ENCODE measurements around the gene GLE1.
"Not testable (repeated sequence)": the region's sequence is repeated elsewhere in the genome, so short reads cannot be mapped to it uniquely, and the experiment has no call there.

The GLE1 gene

DNA sequence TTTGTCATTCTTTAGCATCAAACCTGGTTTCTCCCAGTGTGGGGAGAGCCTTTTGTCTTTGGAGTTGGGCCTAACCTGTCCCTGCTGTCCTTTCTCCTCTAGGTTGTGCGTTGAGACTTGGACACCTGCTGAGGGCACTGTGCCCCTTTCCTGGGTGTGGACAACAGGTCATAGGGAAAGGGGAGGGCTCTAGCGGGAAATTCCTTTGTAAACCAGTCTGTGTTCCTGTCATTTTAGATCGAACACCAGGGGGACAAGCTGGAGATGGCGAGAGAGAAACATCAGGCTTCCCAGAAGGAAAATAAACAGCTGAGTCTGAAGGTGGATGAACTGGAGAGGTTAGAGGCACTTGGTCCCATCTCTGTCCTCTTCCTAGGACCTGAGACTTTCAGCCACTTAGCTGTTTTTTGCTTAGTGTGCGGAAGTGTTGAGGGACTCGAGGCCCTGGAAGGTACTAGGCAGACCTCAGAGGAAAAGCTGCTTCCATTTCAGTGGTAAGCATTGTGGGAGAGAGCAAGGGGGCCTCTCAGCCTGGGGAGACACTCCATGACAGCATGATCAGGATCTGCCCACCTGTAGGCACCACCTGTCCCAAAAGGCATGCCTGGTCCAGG, 8.6 kb upstream of the GLE1 start:
- in situ Hi-C loops (cut with MboI; ENCODE audit: low sequenced_read_pairs): no loop called here

DNA sequence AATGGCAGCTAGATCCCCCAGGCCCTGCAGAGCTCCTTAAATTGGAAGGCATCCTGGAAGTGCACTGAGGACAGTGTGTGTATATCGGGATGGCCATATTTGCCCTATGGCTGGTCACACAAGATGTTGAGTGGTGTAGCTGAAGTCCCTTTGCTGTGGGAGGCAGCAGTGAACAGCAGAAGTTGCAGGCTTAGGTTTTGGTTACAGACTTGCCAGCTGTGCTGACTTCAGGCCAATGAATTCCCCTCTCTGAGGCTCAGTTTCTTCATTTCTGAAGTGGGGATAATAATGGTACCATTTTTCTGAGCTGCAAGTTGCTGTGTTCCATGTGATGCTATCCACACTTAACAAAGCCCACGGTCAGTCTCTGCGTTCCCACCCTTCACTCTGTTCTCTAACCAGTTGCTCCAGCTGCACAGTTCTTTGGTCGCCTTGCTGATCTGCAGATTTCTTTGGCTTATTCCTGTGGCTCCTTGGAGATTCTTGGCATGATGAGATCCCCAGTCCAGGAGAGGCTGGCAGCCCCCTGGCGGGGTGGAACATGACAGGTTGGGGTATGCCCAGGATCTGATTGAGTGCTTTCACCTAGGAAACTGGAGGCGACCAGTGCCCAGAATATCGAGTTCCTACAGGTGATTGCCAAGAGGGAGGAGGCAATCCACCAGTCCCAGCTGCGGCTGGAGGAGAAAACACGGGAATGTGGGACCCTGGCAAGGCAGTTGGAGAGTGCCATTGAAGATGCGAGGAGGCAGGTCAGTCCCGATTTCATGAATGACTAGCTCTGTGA, 6.5 kb upstream of the GLE1 start:
- in situ Hi-C loops (cut with MboI; ENCODE audit: low sequenced_read_pairs): no loop called here

GRCh38 chr9:128498911-128499310, 5.6 kb upstream of the GLE1 start:
- in situ Hi-C loops (cut with MboI; ENCODE audit: low sequenced_read_pairs): no loop called here

DNA sequence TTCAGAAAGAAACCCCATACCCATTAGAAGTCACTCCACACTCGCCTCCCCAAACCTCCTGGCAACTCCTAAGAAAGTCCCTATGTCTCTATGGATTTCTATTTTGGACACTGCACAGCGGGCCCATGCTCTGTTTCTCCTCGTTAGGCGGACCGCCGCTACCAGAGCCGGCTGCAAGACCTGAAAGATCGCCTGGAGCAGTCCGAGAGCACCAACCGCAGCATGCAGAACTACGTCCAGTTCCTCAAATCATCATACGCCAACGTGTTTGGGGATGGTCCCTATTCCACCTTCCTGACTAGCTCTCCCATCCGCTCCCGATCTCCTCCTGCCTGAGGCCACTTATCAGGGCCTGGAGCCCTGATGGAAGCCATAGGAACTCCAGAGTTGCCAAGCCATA, 4.6 kb upstream of the GLE1 start:
- in situ Hi-C loops (cut with MboI; ENCODE audit: low sequenced_read_pairs): no loop called here

- in situ Hi-C loops (cut with MboI; ENCODE audit: low sequenced_read_pairs): not testable (repeated sequence)
Observed at GRCh38 chr9:128503415-128503825, 1.1 kb upstream of the GLE1 start.

GRCh38 chr9:128503870-128504269, 649 bp upstream of the GLE1 start:
- in situ Hi-C loops (cut with MboI; ENCODE audit: low sequenced_read_pairs): no loop called here

DNA sequence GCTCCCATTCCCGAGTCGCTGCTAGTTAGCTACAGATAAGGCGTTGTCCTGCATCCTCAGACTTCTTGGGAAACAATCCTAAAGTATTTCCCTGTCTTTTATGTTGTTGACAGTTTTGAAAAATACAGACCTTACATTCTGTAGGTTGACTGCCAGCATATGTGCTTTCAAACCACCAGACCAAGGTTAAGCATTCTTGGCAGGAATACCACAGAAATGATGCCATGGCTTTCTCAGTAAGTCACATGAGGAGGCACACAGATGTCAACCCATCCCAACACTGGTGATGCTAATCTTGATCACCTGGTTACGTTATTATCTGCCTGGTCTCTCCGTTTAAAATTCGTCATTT, 871 bp downstream of the GLE1 start:
- in situ Hi-C loops (cut with MboI; ENCODE audit: low sequenced_read_pairs): no loop called here

DNA sequence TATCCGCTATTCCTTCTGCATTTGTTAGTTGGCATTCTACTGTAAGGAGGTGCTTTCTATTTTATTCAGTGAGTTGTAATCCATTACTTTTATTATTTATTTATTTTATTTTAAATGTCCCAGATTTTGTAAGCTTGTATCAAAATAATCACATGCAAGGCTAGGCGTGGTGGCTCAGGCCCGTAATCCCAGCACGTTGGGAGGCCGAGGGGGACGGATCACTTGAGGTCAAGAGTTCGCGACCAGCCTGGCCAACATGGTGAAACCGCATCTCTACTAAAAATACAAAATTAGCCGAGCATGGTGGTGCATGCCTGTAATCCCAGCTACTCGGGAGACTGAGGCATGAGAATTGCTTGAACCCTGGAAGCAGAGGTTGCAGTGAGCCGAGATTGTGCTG, 1.4 kb downstream of the GLE1 start:
- in situ Hi-C loops (cut with MboI; ENCODE audit: low sequenced_read_pairs): not testable (repeated sequence)

DNA sequence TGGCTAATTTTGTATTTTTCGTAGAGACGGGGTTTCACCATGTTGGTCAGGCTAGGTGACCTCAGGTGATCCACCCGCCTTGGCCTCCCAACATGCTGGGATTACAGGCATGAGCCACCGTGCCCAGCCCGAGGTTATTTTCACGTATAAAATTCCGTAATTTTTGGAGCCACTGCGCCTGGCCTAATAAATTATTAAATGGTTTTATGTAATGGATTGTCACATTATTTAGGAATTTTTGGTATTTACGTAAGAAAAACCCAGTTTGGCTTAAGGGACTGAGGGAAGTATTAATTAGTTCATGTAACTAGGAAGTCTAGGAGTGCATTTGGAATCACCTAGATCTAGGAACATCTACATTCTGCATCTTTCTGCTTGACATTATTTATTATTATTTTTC, 8.3 kb downstream of the GLE1 start:
- in situ Hi-C loops (cut with MboI; ENCODE audit: low sequenced_read_pairs): no loop called here

GRCh38 chr9:128521956-128522355, 17.4 kb downstream of the GLE1 start:
- in situ Hi-C loops (cut with MboI; ENCODE audit: low sequenced_read_pairs): no loop called here

GRCh38 chr9:128523199-128523925, 18.8 kb downstream of the GLE1 start:
- in situ Hi-C loops (cut with MboI; ENCODE audit: low sequenced_read_pairs): no loop called here

- in situ Hi-C loops (cut with MboI; ENCODE audit: low sequenced_read_pairs): no loop called here
Observed at GRCh38 chr9:128526720-128527119, 22.2 kb downstream of the GLE1 start.

- in situ Hi-C loops (cut with MboI; ENCODE audit: low sequenced_read_pairs): no loop called here
Observed at GRCh38 chr9:128528445-128529160, 24.1 kb downstream of the GLE1 start.

- in situ Hi-C loops (cut with MboI; ENCODE audit: low sequenced_read_pairs): no loop called here
Observed at GRCh38 chr9:128529191-128529590, 24.7 kb downstream of the GLE1 start.

- in situ Hi-C loops (cut with MboI; ENCODE audit: low sequenced_read_pairs): no loop called here
Observed at GRCh38 chr9:128532581-128532980, 28.1 kb downstream of the GLE1 start.

DNA sequence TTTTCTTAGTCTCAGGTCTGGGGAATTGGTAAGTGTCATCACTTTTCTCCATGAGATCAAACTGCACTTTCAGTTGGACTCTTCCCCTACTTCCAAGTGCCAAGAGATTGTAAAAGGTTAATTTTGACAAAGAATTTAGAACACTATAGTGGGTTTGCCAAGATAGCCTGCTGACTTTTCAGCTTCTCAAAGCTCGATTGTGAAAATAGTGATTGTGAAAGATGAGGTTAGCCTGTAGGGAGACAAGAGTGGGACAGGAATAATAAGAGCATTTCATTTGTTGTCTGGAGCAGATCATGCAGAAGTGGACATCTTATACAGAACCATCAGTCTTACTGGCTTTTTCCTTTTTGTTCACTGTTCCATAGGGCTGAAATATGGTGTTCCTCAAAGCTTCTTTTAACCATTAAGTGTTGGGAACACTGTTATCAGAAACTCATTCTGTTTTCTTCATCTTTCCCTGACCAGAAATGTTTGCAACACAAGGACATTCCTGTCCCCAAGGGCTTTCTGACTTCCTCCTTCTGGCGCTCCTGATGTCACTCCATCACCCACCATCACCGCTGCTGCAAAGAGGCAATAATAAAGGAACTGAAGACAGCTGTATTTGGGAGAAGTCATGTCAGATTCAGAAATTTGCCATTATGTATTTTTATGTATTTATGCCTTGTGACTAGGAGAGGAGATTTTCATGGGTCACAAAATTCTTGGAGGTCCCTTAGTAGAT, 36.3 kb downstream of the GLE1 start:
- in situ Hi-C loops (cut with MboI; ENCODE audit: low sequenced_read_pairs): no loop called here

DNA sequence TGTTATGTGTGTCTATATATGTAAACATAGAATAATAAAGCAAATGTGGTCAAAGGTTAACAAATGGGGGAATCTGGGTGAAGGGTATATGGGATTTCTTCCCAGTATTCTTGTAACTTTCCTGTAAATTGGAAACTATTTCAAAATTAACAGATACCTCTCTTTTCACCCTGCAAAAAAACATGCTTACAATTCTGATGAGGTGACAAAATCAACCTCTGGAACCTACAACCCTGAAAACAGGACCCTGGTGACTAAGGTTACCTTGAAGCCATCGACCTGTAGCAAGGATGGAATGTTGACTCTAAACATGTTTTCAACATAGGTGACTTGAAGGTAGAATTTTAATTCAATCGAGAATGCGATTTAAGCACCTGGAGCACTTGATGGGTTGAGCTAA, 42.0 kb downstream of the GLE1 start:
- in situ Hi-C loops (cut with MboI; ENCODE audit: low sequenced_read_pairs): no loop called here

DNA sequence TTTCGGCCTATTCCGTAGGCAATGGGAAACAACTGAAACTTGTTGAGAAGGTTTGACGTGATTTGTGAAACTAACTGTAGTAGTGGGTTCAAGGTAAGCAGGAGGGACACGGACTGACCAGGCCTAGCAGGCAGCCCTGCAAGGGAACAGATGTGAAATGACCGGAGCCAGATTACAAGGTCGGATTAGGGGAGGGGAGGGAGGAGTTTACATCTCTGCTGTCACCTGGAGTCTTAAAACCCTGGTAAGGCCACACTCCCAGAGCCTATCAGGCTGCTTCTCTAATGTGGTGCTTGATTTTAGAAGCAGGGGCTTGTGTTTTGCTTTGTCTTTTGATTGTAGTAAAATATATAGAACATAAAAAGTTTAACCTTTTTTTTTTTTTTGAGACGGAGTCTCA, 44.4 kb downstream of the GLE1 start:
- in situ Hi-C loops (cut with MboI; ENCODE audit: low sequenced_read_pairs): no loop called here

DNA sequence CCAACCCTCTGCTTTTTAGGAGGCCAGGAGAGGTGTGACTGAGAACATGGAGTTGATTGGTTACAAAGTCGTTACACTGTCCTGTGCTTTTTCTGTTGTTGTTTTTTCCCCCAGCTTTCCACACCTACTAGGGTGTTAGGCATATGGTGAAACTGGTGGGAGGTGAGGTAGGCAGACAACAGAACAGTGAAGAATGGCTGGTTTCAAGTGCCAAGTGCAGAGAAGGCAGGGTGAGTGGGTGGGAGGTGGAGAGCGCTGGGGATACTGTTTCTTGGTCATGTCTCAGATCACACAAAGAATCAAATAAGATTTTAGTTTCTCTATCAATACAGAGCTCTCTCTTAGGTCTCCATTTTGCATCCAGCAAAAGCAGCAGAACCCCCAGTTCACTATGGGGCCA, 45.7 kb downstream of the GLE1 start:
- in situ Hi-C loops (cut with MboI; ENCODE audit: low sequenced_read_pairs): no loop called here

- in situ Hi-C loops (cut with MboI; ENCODE audit: low sequenced_read_pairs): no loop called here
Observed at GRCh38 chr9:128550770-128551656, 46.5 kb downstream of the GLE1 start.
